GM23338 (cell line): Measurements from ENCODE around the gene PDE10A. TPM values are rescaled to one million over a fixed set of nuclear protein-coding genes. Genes with fewer than 3 reads are reported as not detected.

Source experiments
- ATAC-seq: fragments of 200-7000 bp; cut with Tn5 transposase; 3 replicates; pipeline ENCODE4 v1.9.1; 2020
- DNase-seq: peaks from one replicate; pipeline ENCODE4 v3.0.0-alpha.2; 2015; ENCODE audit warnings: low spot score
- H2AFZ ChIP-seq: fragments of 200-600 bp; sonication (generic); 2 replicates; pipeline ENCODE4 v1.8.0; 2016; ENCODE audit warnings: antibody characterized with exemption, mild to moderate bottlenecking, moderate library complexity
- H3F3A ChIP-seq: fragments of 200-600 bp; sonication (generic); replicated peaks from 2 replicates; pipeline ENCODE4 v1.8.0; 2017; ENCODE audit warnings: antibody characterized with exemption, mixed run types, low read depth
- H3K27ac ChIP-seq: fragments of 200-600 bp; sonication (generic); 2 replicates; pipeline ENCODE4 v1.6.1; 2016; ENCODE audit warnings: low read depth
- H3K27me3 ChIP-seq: fragments of 200-600 bp; sonication (generic); 2 replicates; pipeline ENCODE4 v1.8.0; 2016; ENCODE audit warnings: mild to moderate bottlenecking, mixed run types, moderate library complexity; ENCODE audit not compliant: insufficient read depth
- H3K36me3 ChIP-seq: fragments of 200-600 bp; sonication (generic); 2 replicates; pipeline ENCODE4 v1.8.0; 2016; ENCODE audit warnings: mild to moderate bottlenecking; ENCODE audit not compliant: insufficient read depth
- H3K4me1 ChIP-seq: fragments of 200-600 bp; sonication (generic); 2 replicates; pipeline ENCODE4 v1.8.0; 2016; ENCODE audit warnings: mild to moderate bottlenecking, moderate library complexity; ENCODE audit not compliant: insufficient read depth
- H3K4me2 ChIP-seq: fragments of 200-600 bp; sonication (generic); 2 replicates; pipeline ENCODE4 v1.7.1; 2017; ENCODE audit warnings: mixed run types
- H3K4me3 ChIP-seq: fragments of 200-600 bp; sonication (generic); 2 replicates; pipeline ENCODE4 v1.6.1; 2016; ENCODE audit warnings: mixed run types
- H3K79me2 ChIP-seq: fragments of 200-600 bp; sonication (generic); replicated peaks from 2 replicates; pipeline ENCODE4 v1.8.0; 2017; ENCODE audit warnings: mild to moderate bottlenecking; ENCODE audit not compliant: insufficient read depth
- H3K9me2 ChIP-seq: fragments of 200-600 bp; sonication (generic); 2 replicates; pipeline ENCODE4 v1.8.0; 2017; ENCODE audit not compliant: insufficient read depth
- H4K20me1 ChIP-seq: fragments of 200-600 bp; sonication (generic); replicated peaks from 2 replicates; pipeline ENCODE4 v1.8.0; 2017; ENCODE audit warnings: mild to moderate bottlenecking; ENCODE audit not compliant: insufficient read depth
- H3K27ac Mint-ChIP-seq: 2 replicates; pipeline ENCODE4 v1.8.0; 2020; ENCODE audit warnings: inconsistent platforms, mild to moderate bottlenecking, moderate library complexity, mixed read lengths
- H3K27me3 Mint-ChIP-seq: 3 replicates; pipeline ENCODE4 v1.8.0; 2022; ENCODE audit warnings: low read depth, mild to moderate bottlenecking, moderate library complexity, mixed read lengths, inconsistent platforms; ENCODE audit not compliant: insufficient read depth, poor library complexity
- H3K36me3 Mint-ChIP-seq: 3 replicates; pipeline ENCODE4 v1.8.0; 2021; ENCODE audit warnings: low read depth, mild to moderate bottlenecking, inconsistent platforms, moderate library complexity, mixed read lengths
- H3K4me1 Mint-ChIP-seq: 3 replicates; pipeline ENCODE4 v1.8.0; 2020; ENCODE audit warnings: mild to moderate bottlenecking, inconsistent platforms, mixed read lengths
- H3K4me3 Mint-ChIP-seq: 3 replicates; pipeline ENCODE4 v1.8.0; 2021; ENCODE audit warnings: moderate library complexity, mild to moderate bottlenecking, inconsistent platforms, mixed read lengths
- H3K9me3 Mint-ChIP-seq: 3 replicates; pipeline ENCODE4 v1.8.0; 2020; ENCODE audit warnings: moderate library complexity, mild to moderate bottlenecking, inconsistent platforms, mixed read lengths
- CREB1 ChIP-seq: fragments of 250-450 bp; sonication (Bioruptor Pico); IDR thresholded peaks from 2 replicates; pipeline ENCODE4 v1.5.0; 2020; ENCODE audit warnings: low read depth, mild to moderate bottlenecking, moderate library complexity
- EZH2 ChIP-seq: fragments of 200-600 bp; sonication (generic); IDR thresholded peaks from one replicate; pipeline ENCODE4 v1.8.0; 2017; ENCODE audit warnings: antibody characterized with exemption, mild to moderate bottlenecking, low read depth; ENCODE audit not compliant: unreplicated experiment
- EZH2phosphoT487 ChIP-seq: fragments of 200-600 bp; sonication (generic); IDR thresholded peaks from one replicate; pipeline ENCODE4 v1.8.1; 2018; ENCODE audit warnings: antibody characterized with exemption; ENCODE audit not compliant: unreplicated experiment
- JUNB ChIP-seq: IDR thresholded peaks from one replicate; pipeline ENCODE4 v1.6.1; 2016; ENCODE audit warnings: antibody characterized with exemption; ENCODE audit not compliant: unreplicated experiment
- NANOG ChIP-seq: IDR thresholded peaks from 2 replicates; pipeline ENCODE4 v1.6.1; 2016; ENCODE audit warnings: antibody characterized with exemption, borderline replicate concordance
- POLR2AphosphoS5 ChIP-seq: IDR thresholded peaks from 2 replicates; pipeline ENCODE4 v1.6.1; 2016; ENCODE audit warnings: antibody characterized with exemption, low read depth
- STAT1 ChIP-seq: IDR thresholded peaks from one replicate; pipeline ENCODE4 v1.6.1; 2016; ENCODE audit warnings: antibody characterized with exemption; ENCODE audit not compliant: unreplicated experiment
- ZNF114 ChIP-seq: fragments of 250-450 bp; sonication (Bioruptor Pico); IDR thresholded peaks from 2 replicates; pipeline ENCODE4 v1.5.0; 2020; ENCODE audit warnings: mild to moderate bottlenecking, moderate library complexity
- polyA plus RNA-seq: library from polyadenylated mRNA; unstranded; fragments of >200 nt; fragmentation: Nextera tagmentation; extraction: Ambion mirVana; gene quantifications from 2 replicates; pipeline ENCODE4 v1.2.1, GENCODE V29; 2016
- total RNA-seq: library from RNA; depleted of rRNA; stranded (reverse); fragments of >200 nt; shearing (Covaris generic); gene quantifications from 2 replicates; pipeline ENCODE4 v1.2.3, GENCODE V29; 2014
- TF ChIP-seq, protein P1 (sequence below): IDR thresholded peaks from one replicate; pipeline ENCODE4 v1.6.1; 2018; ENCODE audit warnings: antibody characterized with exemption; ENCODE audit not compliant: unreplicated experiment
- TF ChIP-seq, protein P2 (sequence below), 2 experiments: fragments of 200-600 bp in 1 of 2; sonication (generic) in 1 of 2; conservative IDR thresholded peaks; 2 replicates each; pipeline versions ENCODE4 v1.5.1 to v1.6.1; 2016 to 2017; ENCODE audit warnings: antibody characterized with exemption in 2 of 2, low read depth in 2 of 2, mild to moderate bottlenecking in 2 of 2, moderate library complexity in 1 of 2

Gene PDE10A
- total and polyA plus RNA-seq, 2 experiments from 2014 or later, result 0.50 to 3.9 TPM

DNA sequence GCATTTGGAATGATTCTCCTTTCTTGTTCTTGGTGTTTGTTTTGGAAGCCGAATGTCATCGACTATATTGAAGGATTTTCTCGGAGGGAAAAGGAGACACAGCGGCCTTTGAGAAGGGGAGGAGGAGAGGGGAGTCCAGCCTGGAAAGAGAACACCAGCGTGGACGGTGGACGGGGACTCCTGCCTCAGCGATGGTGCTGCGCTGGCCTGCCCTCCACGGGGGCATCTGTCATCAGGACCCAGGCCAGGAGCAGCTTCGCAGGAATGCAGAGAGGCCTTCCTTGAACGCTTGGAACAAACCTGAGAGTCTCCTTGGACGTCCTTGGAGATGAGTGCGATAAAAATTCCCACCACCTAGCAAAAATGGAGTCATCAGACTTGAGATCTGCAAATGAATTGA is 345.3 kb downstream of the PDE10A start:
- Mint-ChIP-seq H3K4me1 (0 out of 3 replicates have a peak, but pooled peaks cover 2% of the 10 kb centered on the region), H3K27ac (no peak overlapping the region), H3K9me3 (peaks cover 32% of the 10 kb centered on the region), H3K27me3 (no peaks in the 10 kb centered on the region), H3K4me3 (no peak overlapping the region), H3K36me3 (peaks cover 11% of the 10 kb centered on the region; the same call in 2 of the 3 replicates)
- Histone ChIP-seq H3K4me3 (no peak overlapping the region), H3K27ac (no peak overlapping the region), H3K9me2 (no peaks in the 10 kb centered on the region), H3F3A (no peaks in the 10 kb centered on the region), H3K4me2 (no peak overlapping the region), H4K20me1 (no peaks in the 10 kb centered on the region), H3K36me3 (0 out of 2 replicates have a peak, but pooled peaks cover 4% of the 10 kb centered on the region), H3K27me3 (no peaks in the 10 kb centered on the region), H3K79me2 (no peaks in the 10 kb centered on the region), H3K4me1 (no peaks in the 10 kb centered on the region), H2AFZ (no peak overlapping the region)
- DNase-seq (no peak), ATAC-seq (no peak)
- no peak for TF ChIP-seq NANOG
- no peak for TF ChIP-seq JUNB
- TF ChIP-seq, protein P1, sequence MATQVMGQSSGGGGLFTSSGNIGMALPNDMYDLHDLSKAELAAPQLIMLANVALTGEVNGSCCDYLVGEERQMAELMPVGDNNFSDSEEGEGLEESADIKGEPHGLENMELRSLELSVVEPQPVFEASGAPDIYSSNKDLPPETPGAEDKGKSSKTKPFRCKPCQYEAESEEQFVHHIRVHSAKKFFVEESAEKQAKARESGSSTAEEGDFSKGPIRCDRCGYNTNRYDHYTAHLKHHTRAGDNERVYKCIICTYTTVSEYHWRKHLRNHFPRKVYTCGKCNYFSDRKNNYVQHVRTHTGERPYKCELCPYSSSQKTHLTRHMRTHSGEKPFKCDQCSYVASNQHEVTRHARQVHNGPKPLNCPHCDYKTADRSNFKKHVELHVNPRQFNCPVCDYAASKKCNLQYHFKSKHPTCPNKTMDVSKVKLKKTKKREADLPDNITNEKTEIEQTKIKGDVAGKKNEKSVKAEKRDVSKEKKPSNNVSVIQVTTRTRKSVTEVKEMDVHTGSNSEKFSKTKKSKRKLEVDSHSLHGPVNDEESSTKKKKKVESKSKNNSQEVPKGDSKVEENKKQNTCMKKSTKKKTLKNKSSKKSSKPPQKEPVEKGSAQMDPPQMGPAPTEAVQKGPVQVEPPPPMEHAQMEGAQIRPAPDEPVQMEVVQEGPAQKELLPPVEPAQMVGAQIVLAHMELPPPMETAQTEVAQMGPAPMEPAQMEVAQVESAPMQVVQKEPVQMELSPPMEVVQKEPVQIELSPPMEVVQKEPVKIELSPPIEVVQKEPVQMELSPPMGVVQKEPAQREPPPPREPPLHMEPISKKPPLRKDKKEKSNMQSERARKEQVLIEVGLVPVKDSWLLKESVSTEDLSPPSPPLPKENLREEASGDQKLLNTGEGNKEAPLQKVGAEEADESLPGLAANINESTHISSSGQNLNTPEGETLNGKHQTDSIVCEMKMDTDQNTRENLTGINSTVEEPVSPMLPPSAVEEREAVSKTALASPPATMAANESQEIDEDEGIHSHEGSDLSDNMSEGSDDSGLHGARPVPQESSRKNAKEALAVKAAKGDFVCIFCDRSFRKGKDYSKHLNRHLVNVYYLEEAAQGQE, result no peak
- TF ChIP-seq, protein P2, sequence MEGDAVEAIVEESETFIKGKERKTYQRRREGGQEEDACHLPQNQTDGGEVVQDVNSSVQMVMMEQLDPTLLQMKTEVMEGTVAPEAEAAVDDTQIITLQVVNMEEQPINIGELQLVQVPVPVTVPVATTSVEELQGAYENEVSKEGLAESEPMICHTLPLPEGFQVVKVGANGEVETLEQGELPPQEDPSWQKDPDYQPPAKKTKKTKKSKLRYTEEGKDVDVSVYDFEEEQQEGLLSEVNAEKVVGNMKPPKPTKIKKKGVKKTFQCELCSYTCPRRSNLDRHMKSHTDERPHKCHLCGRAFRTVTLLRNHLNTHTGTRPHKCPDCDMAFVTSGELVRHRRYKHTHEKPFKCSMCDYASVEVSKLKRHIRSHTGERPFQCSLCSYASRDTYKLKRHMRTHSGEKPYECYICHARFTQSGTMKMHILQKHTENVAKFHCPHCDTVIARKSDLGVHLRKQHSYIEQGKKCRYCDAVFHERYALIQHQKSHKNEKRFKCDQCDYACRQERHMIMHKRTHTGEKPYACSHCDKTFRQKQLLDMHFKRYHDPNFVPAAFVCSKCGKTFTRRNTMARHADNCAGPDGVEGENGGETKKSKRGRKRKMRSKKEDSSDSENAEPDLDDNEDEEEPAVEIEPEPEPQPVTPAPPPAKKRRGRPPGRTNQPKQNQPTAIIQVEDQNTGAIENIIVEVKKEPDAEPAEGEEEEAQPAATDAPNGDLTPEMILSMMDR (conservative IDR thresholded peaks at IDR 0.05; ENCODE audit: low read depth in 2 of 2), result no peak

DNA sequence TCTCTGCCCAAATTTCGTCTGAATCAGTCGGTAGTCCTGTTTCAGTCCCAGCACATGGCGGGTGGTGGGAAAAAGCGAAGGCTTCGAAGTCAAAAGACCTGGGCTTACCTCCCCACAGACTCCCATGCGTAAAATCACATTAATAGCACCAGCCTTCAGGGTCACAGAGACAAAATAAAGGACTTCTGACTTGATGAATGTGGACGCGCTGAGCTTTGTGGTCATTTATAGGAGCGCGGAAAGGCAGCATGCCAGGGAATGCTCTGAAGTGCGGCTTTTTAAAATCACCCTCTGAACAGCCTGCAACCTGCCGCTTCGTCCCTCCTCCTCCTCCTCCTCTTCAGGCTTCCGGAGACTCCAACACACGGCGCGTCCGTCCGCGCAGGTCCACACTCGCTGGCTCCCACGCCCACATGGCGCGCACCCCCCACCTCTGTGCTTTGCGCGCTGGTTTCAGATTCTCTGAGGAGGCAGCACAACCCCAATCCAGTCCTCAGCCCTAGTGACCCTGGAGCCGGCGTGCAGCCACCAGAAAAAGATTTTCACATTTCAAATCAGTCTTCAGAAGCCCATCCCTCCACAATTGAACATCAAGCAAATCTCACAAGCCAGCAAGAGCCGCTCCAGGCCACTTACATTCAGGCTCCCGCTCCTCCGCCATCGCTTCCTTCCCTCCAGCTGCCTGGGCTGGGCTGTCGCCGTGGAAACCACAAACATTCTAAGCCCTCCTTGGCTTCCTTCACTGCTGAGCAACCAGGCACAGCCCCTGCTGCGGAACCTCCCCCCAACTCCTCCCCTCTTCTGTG is 353.9 kb downstream of the PDE10A start, which contains the start of gene C6orf118:
TSS of gene C6orf118 (minus strand) at position 680 of the 806 bp plus-strand sequence. CDS start at position 661, 19 bp downstream.
- Mint-ChIP-seq H3K9me3 (peaks cover 2% of the 10 kb centered on the region; the same call in 1 of the 3 replicates), H3K36me3 (no peaks in the 10 kb centered on the region)
- peak; percentile 99 for ATAC-seq

More for the DNA sequence above, 353.9 kb downstream of the PDE10A start, which contains the start of gene C6orf118:
- Histone ChIP-seq H4K20me1 (no peaks in the 10 kb centered on the region), H3F3A (no peaks in the 10 kb centered on the region), H3K27me3 (peaks cover 18% of the 10 kb centered on the region), H3K4me2 (peak within 1 kb of the TSS; percentile 91), H3K4me3 (peak within 1 kb of the TSS; percentile 72), H3K4me1 (no peaks in the 10 kb centered on the region), H2AFZ (peak within 1 kb of the TSS; percentile 98), H3K27ac (no peak within 1 kb of the TSS), H3K79me2 (no peaks in the 10 kb centered on the region), H3K36me3 (no peaks in the 10 kb centered on the region), H3K9me2 (no peaks in the 10 kb centered on the region)
- Mint-ChIP-seq H3K27ac (no peak within 1 kb of the TSS), H3K4me3 (peak within 1 kb of the TSS; percentile 86), H3K27me3 (peaks cover 26% of the 10 kb centered on the region), H3K4me1 (peaks cover 8% of the 10 kb centered on the region; the same call in 2 of the 3 replicates)
- peak; percentile 93 for DNase-seq
- TF ChIP-seq STAT1 (no peak), EZH2 (no peak), POLR2AphosphoS5 (no peak), CREB1 (CRISPR knock-in tag) (no peak), NANOG (no peak), EZH2phosphoT487 (no peak), ZNF114 (CRISPR knock-in tag) (no peak)
- TF ChIP-seq, protein P2 (conservative IDR thresholded peaks at IDR 0.05; ENCODE audit: low read depth in 2 of 2), result no peak
- TF ChIP-seq, protein P1, result no peak
